HepG2 (cell line): Measurements from ENCODE around the gene MYCBPAP. TPM values are rescaled to one million over a fixed set of nuclear protein-coding genes. Genes with fewer than 3 reads are reported as not detected.

Experiments used
- DDIT3 ChIP-seq: sonication (generic); formaldehyde crosslinking; IDR thresholded peaks from 2 replicates; pipeline ENCODE4 v1.4.0; 2020; ENCODE audit warnings: mild to moderate bottlenecking, missing genetic modification reagents
- HOXA9 ChIP-seq: sonication (generic); formaldehyde crosslinking; IDR thresholded peaks from 2 replicates; pipeline ENCODE4 v1.8.1; 2022; ENCODE audit warnings: missing genetic modification reagents, mild to moderate bottlenecking, moderate library complexity, borderline replicate concordance
- MED13 ChIP-seq: sonication (generic); formaldehyde crosslinking; IDR thresholded peaks from 2 replicates; pipeline ENCODE4 v1.5.0; 2020; ENCODE audit warnings: missing genetic modification reagents
- MIXL1 ChIP-seq: IDR thresholded peaks from 2 replicates; pipeline ENCODE4 v1.6.1; 2016
- MYNN ChIP-seq: sonication (generic); formaldehyde crosslinking; IDR thresholded peaks from 2 replicates; pipeline ENCODE4 v1.4.0; 2020; ENCODE audit warnings: mild to moderate bottlenecking, low read depth, missing genetic modification reagents
- NAIF1 ChIP-seq: sonication (generic); formaldehyde crosslinking; IDR thresholded peaks from 2 replicates; pipeline ENCODE4 v1.5.0; 2020; ENCODE audit warnings: mild to moderate bottlenecking, missing genetic modification reagents, borderline replicate concordance
- PHF21A ChIP-seq: sonication (generic); formaldehyde crosslinking; IDR thresholded peaks from 2 replicates; pipeline ENCODE4 v1.5.0; 2020; ENCODE audit warnings: mild to moderate bottlenecking, missing genetic modification reagents
- PREB ChIP-seq: sonication (generic); formaldehyde crosslinking; IDR thresholded peaks from 2 replicates; pipeline ENCODE4 v1.4.0; 2020; ENCODE audit warnings: missing genetic modification reagents
- SMAD3 ChIP-seq: sonication (generic); formaldehyde crosslinking; IDR thresholded peaks from 2 replicates; pipeline ENCODE4 v1.4.0; 2020; ENCODE audit warnings: missing genetic modification reagents
- SMARCC2 ChIP-seq: fragments of 450-650 bp; IDR thresholded peaks from 2 replicates; pipeline ENCODE4 v1.6.1; 2017; ENCODE audit warnings: antibody characterized with exemption, mild to moderate bottlenecking
- YEATS4 ChIP-seq: sonication (generic); formaldehyde crosslinking; IDR thresholded peaks from 2 replicates; pipeline ENCODE4 v1.4.0; 2020; ENCODE audit warnings: missing genetic modification reagents, borderline replicate concordance
- ZNF136 ChIP-seq: sonication (generic); formaldehyde crosslinking; IDR thresholded peaks from 2 replicates; pipeline ENCODE4 v1.8.1; 2022; ENCODE audit warnings: low read depth, mild to moderate bottlenecking, moderate library complexity, missing genetic modification reagents
- ZNF333 ChIP-seq: sonication (generic); formaldehyde crosslinking; IDR thresholded peaks from 2 replicates; pipeline ENCODE4 v1.4.0; 2020; ENCODE audit warnings: mild to moderate bottlenecking, missing genetic modification reagents, borderline replicate concordance
- ZNF557 ChIP-seq: sonication (generic); formaldehyde crosslinking; IDR thresholded peaks from 2 replicates; pipeline ENCODE4 v1.4.0; 2020; ENCODE audit warnings: missing genetic modification reagents
- ZNF614 ChIP-seq: IDR thresholded peaks from 2 replicates; pipeline ENCODE4 v1.6.1; 2018; ENCODE audit warnings: missing biosample characterization, missing genetic modification reagents, inconsistent platforms, borderline replicate concordance
- ZNF709 ChIP-seq: sonication (generic); formaldehyde crosslinking; IDR thresholded peaks from 2 replicates; pipeline ENCODE4 v1.5.0; 2020; ENCODE audit warnings: mild to moderate bottlenecking, missing genetic modification reagents
- ZNF878 ChIP-seq: sonication (generic); formaldehyde crosslinking; IDR thresholded peaks from 2 replicates; pipeline ENCODE4 v1.8.1; 2023; ENCODE audit warnings: mild to moderate bottlenecking, missing genetic modification reagents, moderate library complexity
- polyA plus RNA-seq, 8 experiments: library from polyadenylated mRNA; depleted of rRNA in 3 of 8; stranded (reverse) in 7 of 8; unstranded in 1 of 8; fragments of >200 nt; fragmentation: Illumina TruSeq in 4 of 8; extraction: Trizol in 4 of 8; gene quantifications; 2 replicates each; pipeline versions ENCODE4 v1.2.1 to v1.2.3, GENCODE V29; 2011 to 2016; ENCODE audit warnings: low read depth in 4 of 8, missing spikeins in 1 of 8, mixed read lengths in 1 of 8; ENCODE audit not compliant: insufficient read depth in 1 of 8
- total RNA-seq, 5 experiments: library from RNA; depleted of rRNA; stranded (reverse); fragments of >200 nt; fragmentation: Illumina TruSeq; extraction: Trizol; gene quantifications; 2 replicates each; pipeline ENCODE4 v1.2.3, GENCODE V29; 2016; ENCODE audit warnings: low read depth in 1 of 5
- TF ChIP-seq, protein P1 (sequence below): sonication (generic); formaldehyde crosslinking; IDR thresholded peaks from 2 replicates; pipeline ENCODE4 v1.9.0; 2021; ENCODE audit warnings: missing genetic modification reagents, borderline replicate concordance
- TF ChIP-seq, protein P2 (sequence below): sonication (generic); formaldehyde crosslinking; conservative IDR thresholded peaks from 2 replicates; pipeline ENCODE4 v1.8.0; 2022; ENCODE audit warnings: missing genetic modification reagents
- TF ChIP-seq, protein P3 (sequence below): sonication (generic); formaldehyde crosslinking; IDR thresholded peaks from 2 replicates; pipeline ENCODE4 v1.4.0; 2020; ENCODE audit warnings: missing genetic modification reagents
- TF ChIP-seq, protein P4 (sequence below): sonication (generic); formaldehyde crosslinking; IDR thresholded peaks from 2 replicates; pipeline ENCODE4 v1.4.0; 2020; ENCODE audit warnings: missing genetic modification reagents

The MYCBPAP gene
- total and polyA plus RNA-seq, 2 of the 13 experiments (the other 11 are each of a cell fraction or from before 2014, with no cell fraction given), result 0.22 to 0.24 TPM

- TF ChIP-seq, protein P1, sequence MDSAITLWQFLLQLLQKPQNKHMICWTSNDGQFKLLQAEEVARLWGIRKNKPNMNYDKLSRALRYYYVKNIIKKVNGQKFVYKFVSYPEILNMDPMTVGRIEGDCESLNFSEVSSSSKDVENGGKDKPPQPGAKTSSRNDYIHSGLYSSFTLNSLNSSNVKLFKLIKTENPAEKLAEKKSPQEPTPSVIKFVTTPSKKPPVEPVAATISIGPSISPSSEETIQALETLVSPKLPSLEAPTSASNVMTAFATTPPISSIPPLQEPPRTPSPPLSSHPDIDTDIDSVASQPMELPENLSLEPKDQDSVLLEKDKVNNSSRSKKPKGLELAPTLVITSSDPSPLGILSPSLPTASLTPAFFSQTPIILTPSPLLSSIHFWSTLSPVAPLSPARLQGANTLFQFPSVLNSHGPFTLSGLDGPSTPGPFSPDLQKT (CRISPR knock-in tag), result no peak
- TF ChIP-seq NAIF1 (CRISPR knock-in tag) (no peak), PHF21A (CRISPR knock-in tag) (no peak), ZNF614 (CRISPR knock-in tag) (peak; percentile 82; the same call in 1 of the 2 replicates), MYNN (CRISPR knock-in tag) (no peak), SMARCC2 (no peak), ZNF709 (CRISPR knock-in tag) (no peak), ZNF136 (CRISPR knock-in tag) (peak; percentile 58; the same call in 1 of the 2 replicates), PREB (no peak), MIXL1 (0 out of 2 replicates have a peak, but pooled peaks have one; percentile 56), ZNF333 (CRISPR knock-in tag) (no peak), MED13 (no peak; the same call in 1 of the 2 replicates), DDIT3 (CRISPR knock-in tag) (no peak), ZNF878 (CRISPR knock-in tag) (no peak), ZNF557 (CRISPR knock-in tag) (no peak), YEATS4 (no peak), SMAD3 (CRISPR knock-in tag) (peak; percentile 69; the same call in 1 of the 2 replicates), HOXA9 (no peak)
- TF ChIP-seq, protein P2, sequence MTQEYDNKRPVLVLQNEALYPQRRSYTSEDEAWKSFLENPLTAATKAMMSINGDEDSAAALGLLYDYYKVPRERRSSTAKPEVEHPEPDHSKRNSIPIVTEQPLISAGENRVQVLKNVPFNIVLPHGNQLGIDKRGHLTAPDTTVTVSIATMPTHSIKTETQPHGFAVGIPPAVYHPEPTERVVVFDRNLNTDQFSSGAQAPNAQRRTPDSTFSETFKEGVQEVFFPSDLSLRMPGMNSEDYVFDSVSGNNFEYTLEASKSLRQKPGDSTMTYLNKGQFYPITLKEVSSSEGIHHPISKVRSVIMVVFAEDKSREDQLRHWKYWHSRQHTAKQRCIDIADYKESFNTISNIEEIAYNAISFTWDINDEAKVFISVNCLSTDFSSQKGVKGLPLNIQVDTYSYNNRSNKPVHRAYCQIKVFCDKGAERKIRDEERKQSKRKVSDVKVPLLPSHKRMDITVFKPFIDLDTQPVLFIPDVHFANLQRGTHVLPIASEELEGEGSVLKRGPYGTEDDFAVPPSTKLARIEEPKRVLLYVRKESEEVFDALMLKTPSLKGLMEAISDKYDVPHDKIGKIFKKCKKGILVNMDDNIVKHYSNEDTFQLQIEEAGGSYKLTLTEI (CRISPR knock-in tag), result no peak
- TF ChIP-seq, protein P3, sequence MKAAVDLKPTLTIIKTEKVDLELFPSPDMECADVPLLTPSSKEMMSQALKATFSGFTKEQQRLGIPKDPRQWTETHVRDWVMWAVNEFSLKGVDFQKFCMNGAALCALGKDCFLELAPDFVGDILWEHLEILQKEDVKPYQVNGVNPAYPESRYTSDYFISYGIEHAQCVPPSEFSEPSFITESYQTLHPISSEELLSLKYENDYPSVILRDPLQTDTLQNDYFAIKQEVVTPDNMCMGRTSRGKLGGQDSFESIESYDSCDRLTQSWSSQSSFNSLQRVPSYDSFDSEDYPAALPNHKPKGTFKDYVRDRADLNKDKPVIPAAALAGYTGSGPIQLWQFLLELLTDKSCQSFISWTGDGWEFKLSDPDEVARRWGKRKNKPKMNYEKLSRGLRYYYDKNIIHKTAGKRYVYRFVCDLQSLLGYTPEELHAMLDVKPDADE (CRISPR knock-in tag), result no peak
- TF ChIP-seq, protein P4, sequence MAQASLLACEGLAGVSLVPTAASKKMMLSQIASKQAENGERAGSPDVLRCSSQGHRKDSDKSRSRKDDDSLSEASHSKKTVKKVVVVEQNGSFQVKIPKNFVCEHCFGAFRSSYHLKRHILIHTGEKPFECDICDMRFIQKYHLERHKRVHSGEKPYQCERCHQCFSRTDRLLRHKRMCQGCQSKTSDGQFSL (CRISPR knock-in tag), result no peak
Observed at GRCh38 chr17:50550661-50551432, 42.6 kb downstream of the MYCBPAP start (continued).
